ENCODE measurements around the gene CCSER1. TPM values are rescaled to one million over a fixed set of nuclear protein-coding genes. Genes with fewer than 3 reads are reported as not detected.
"Not testable (repeated sequence)": the region's sequence is repeated elsewhere in the genome, so short reads cannot be mapped to it uniquely, and the experiment has no call there.

The CCSER1 gene
- total and polyA plus RNA-seq, 8 donors = 2.0 to 9.0 (median 4.2) TPM

GRCh38 chr4:90695411-90695810, 568.2 kb downstream of the CCSER1 start:
- Histone ChIP-seq H3K36me3 (no peaks in the 10 kb centered on the region), H3K9me3 (peaks cover 0 to 3% of the 10 kb centered on the region in 2 donors), H3K4me1 (no peaks in the 10 kb centered on the region), H3K27me3 (no peaks in the 10 kb centered on the region), H3K4me3 (no peak overlapping the region), H3K27ac (no peak overlapping the region)
- no peak for ATAC-seq
- no peak for TF ChIP-seq CTCF (IDR thresholded peaks at IDR 0.05)
- intact Hi-C loops (cut with DNase I) = no loop called here
- no peak for DNase-seq

GRCh38 chr4:90705501-90705900, 578.3 kb downstream of the CCSER1 start:
- H3K27me3 ChIP-seq; H3K36me3 ChIP-seq; intact Hi-C loops (cut with DNase I); ATAC-seq; H3K27ac ChIP-seq; DNase-seq; H3K4me1 ChIP-seq; H3K4me3 ChIP-seq: not testable (repeated sequence)
- H3K9me3 ChIP-seq = peaks cover 0 to 21% of the 10 kb centered on the region in 2 donors

- Histone ChIP-seq H3K27ac (no peak overlapping the region), H3K27me3 (no peaks in the 10 kb centered on the region), H3K4me3 (no peak overlapping the region), H3K4me1 (no peaks in the 10 kb centered on the region), H3K9me3 (no peaks in the 10 kb centered on the region), H3K36me3 (no peaks in the 10 kb centered on the region)
- no peak for DNase-seq
- intact Hi-C loops (cut with DNase I) = no loop called here
- ATAC-seq = no peak
- no peak for TF ChIP-seq CTCF (IDR thresholded peaks at IDR 0.05)
These were observed 588.0 kb downstream of the CCSER1 start for GRCh38 chr4:90715242-90715641.

GRCh38 chr4:90718931-90719330, 591.7 kb downstream of the CCSER1 start:
- Histone ChIP-seq H3K36me3 (no peaks in the 10 kb centered on the region), H3K4me3 (no peak overlapping the region), H3K4me1 (no peaks in the 10 kb centered on the region), H3K9me3 (no peaks in the 10 kb centered on the region), H3K27me3 (no peaks in the 10 kb centered on the region), H3K27ac (no peak overlapping the region)
- no peak for TF ChIP-seq CTCF (IDR thresholded peaks at IDR 0.05)
- ATAC-seq (no peak), DNase-seq (no peak)
- intact Hi-C loops (cut with DNase I) = no loop called here

GRCh38 chr4:90727938-90728337, 600.7 kb downstream of the CCSER1 start:
- ATAC-seq = peak; percentile 69
- TF ChIP-seq CTCF (IDR thresholded peaks at IDR 0.05) = no peak
- Histone ChIP-seq H3K4me3 (no peak overlapping the region), H3K27ac (no peak overlapping the region), H3K27me3 (no peaks in the 10 kb centered on the region), H3K36me3 (no peaks in the 10 kb centered on the region), H3K9me3 (no peaks in the 10 kb centered on the region), H3K4me1 (no peaks in the 10 kb centered on the region)
- intact Hi-C loops (cut with DNase I) = no loop called here
- DNase-seq = no peak

GRCh38 chr4:90730752-90731151, 603.6 kb downstream of the CCSER1 start:
- no peaks in the 10 kb centered on the region for H3K9me3 ChIP-seq
- DNase-seq (no peak), ATAC-seq (no peak)
- H3K4me3 ChIP-seq = no peak overlapping the region
- no peak for TF ChIP-seq CTCF (IDR thresholded peaks at IDR 0.05)
- no peaks in the 10 kb centered on the region for H3K4me1 ChIP-seq
- no peaks in the 10 kb centered on the region for H3K27me3 ChIP-seq
- H3K36me3 ChIP-seq = no peaks in the 10 kb centered on the region
- H3K27ac ChIP-seq = no peak overlapping the region
- intact Hi-C loops (cut with DNase I) = no loop called here
